GM19324 (cell line): ENCODE data around the gene STYXL2.
A peak's percentile ranks its signal among the peaks of the same experiment; 100 is the strongest.

Source experiments
- ATAC-seq: cut with Tn5 transposase; IDR thresholded peaks from one replicate; pipeline ENCODE4 v1.9.1; 2021; ENCODE audit warnings: mild to moderate bottlenecking, moderate library complexity; ENCODE audit not compliant: unreplicated experiment, low FRiP score

STYXL2 gene

DNA sequence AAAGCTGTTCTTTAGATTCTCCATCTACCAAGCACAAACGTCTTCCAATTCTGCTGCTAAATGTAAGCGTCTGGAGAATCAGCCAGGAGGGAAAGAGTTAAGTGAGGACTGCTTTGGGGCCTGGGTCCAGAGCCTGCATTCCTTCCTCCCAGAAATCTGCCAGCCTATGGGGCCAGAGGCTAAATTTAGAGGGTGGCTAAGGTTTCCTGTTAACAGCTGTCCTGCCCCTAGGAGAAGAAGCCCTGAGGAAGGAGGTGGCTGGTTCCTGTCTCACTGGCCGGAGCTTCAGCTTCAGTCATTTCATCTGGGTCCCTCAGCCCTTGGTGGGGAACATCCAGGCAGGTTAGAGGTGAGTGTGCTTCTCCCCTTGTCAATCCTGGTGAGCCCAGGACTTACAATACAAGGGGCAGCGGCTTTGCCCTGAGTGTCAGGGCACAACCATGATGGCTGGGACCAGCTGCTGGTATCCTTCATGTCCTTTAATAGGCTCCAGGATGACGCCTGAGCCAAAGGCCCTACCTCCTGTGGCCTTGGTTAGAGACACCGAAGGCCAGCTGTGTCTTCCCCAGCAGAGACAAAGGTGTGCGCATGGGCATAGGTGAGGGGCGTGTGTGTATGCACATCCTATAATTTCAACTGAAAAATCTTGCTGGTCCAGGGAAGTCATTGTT lies at the start of gene STYXL2:
STYXL2 (plus strand) TSS at position 230 of the 671 bp plus-strand sequence. CDS start 775 bp downstream, outside the sequence.
- ATAC-seq = no peak

DNA sequence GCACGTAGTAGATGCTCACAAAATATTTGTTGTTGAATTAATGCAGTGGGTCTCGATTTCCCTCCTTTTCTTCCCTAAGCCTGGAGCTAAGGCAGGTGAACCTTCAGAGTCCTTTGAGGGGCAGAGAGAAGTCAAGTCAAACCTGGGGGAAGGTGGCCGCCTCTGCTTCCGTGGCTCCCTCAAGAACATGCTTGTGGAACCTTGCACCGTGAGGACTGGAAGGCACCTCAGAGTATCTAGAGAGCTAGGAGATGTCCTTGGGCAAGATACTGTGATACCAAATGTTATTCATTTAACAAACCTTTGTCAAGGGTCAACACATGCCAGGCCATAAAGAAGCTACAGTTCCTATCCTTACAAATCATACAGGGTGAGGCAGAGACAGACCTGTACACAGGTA lies 42.0 kb upstream of the STYXL2 start:
- no peak for ATAC-seq

DNA sequence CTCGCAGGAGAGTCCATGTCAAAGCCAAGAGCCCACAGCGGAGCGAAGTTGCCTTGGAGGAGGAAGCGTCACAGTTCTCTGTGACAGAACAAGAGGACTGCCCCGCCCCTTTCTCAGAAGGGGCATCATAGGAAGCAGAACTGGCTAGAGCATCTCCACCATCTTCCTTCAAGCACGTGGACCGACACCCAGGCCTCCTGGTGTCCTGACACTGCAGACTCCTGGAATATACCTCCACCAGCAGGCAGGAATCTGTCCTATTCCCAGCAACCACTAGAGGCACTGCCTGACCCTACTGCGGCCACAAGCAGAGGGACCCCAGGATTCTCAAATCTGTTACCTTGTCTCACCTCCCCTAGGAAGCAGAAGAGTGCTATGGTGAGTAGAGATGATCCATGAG lies 41.5 kb upstream of the STYXL2 start:
- no peak for ATAC-seq

DNA sequence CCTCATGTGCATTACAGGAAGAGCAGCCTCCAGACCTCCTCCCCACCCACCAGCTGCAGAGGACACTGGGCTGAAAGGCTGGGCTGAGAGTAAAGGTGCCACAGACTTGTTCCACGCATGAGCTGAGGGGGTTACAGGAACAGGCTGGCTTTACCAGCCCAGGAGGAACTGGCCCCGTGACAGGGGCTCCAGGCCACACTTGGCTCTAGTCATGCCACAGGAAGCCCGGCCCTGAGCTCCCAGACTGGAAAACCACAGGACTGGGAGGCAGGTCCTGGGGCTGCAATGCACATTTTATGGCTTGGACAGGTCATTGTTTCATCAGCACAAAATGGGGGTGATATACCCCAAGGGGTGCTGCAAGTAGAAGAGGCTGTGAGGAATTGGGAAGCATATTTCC lies 39.3 kb upstream of the STYXL2 start:
- no peak for ATAC-seq

DNA sequence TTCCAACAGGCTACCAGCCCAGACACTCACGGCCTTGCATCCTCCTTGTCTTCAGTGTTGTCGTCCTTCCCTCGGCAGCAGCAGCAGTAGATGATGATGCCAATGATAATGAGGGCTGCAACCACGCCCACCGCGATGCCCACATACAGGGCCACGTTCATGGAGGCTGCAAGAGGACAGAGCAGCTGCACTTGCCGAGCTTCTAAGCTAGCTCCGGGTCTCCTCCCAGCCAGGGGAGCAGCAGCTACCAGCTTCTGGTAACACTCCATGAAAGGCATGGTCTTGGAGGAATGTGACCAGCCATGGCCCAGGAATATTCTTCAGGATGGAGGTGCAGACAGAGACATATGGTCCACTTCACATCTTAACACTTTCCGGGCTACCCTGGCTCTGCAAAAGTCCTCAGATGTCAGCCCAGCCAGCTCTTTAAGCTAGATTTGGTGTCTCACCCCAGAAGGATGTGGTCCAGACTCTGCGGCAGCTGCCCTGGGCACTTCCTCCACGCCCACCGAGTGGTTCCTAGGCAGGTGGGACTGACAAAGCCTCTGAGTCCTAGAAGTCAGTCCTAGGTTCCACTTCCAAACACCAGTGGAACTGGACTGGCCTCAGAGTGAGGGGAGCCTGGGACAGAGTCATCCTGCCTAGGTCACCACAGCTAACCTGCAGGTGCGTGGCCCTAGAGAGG lies 38.8 kb upstream of the STYXL2 start:
- ATAC-seq = no peak

DNA sequence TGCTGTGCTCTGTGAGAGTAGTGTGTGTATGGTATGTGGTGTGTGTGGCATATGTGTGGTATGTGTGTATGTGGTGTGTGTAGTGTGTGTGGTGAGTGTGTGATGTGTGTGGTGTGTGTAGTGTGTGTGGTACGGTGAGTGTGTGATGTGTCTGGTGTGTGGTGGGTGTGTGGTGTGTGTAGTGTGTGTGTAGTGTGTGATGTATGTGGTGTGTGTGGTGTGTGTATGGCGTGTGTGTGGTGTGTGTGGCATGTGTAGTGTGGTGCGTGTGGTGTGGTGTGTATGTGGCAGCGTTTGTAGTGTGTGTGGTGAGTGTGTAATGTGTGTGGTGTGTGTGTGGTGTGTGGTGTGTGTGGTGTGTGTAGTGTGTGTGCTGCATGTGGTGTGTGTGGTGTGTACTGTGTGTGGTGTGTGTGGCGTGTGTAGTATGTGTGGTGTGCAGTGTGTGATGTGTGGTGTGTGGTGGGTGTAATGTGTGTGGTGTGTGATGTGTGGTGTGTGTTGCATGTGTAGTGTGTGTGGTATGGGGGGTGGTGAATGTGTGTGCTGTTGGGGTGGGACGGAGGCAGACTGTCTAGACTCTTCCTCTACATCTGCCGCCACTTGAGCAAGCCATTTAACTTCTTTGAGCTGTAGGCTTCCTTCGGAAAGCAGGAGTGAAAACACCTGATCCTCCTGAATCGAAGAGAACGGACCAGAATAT lies 37.2 kb upstream of the STYXL2 start:
- no peak for ATAC-seq

DNA sequence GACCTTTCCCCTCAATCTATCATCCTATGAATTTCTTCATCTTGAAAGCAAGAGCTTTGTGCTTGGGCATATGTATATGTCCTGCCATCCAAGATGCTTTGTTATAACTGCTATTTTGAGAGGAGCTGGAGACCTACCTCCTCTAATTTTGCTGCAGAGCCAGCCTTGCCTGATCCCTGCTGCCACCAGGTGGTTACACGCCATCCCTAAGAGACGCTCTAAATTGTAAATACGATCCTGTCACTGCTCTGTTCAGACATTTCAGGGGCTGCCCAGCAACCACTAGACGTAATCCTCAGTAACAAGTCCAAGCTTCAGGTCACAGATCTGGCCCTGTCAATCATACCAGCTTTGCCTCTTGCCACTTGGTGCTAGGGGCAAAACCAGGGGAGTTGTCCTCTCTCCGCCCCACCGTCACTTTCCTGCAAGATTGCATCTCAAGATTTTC lies 36.6 kb upstream of the STYXL2 start:
- no peak for ATAC-seq

DNA sequence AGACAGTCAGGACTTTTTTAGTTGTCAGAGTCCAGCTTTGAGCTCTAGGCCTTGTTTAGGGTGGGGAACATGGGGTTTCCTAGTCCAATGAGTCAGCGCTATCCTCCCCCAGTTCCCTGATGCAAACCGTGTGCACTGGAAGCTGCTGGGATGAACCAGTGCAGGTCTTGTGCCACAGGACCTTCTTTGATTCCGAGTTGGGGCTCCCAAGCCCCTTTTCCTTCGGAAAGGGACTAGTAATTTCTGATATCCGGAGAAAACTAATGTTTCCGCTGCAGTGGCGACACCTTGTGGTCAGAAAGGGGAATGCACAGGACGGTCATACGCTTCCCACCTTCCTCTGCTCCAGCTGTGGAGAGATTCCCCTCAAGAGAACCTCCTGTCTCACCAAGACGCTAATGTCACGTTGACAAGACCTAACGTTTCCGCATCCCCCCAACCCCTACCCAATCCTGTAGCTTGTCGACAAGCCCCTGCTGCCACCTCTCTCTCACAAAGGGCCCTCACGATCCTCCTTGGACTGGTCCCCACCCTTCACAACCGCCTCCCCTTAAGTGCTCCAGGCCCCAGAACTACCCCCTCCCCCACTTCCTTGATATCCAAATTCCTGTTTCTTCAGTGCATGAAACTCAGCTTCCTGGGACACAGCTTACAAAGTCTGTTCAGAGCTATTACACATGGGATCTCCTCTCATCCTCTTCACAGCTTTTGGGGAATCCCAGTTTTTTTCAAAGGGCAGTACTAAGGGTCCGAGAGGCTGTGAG lies 34.6 kb upstream of the STYXL2 start:
- ATAC-seq = no peak

DNA sequence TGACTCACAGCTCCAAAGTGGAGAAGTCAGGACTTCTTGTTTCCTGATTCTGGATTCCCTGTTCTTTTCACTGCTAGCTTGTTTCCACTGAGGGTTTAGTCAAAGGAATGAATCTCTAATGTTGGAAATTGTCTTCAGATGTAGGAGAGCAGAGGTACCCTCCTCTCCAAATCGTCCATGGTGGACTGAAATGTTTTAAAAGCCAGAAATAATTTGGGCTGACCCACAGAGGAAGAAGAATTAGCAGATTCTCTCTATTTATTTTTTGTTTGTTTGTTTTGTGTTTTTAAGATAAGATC lies 34.1 kb upstream of the STYXL2 start:
- no peak for ATAC-seq

DNA sequence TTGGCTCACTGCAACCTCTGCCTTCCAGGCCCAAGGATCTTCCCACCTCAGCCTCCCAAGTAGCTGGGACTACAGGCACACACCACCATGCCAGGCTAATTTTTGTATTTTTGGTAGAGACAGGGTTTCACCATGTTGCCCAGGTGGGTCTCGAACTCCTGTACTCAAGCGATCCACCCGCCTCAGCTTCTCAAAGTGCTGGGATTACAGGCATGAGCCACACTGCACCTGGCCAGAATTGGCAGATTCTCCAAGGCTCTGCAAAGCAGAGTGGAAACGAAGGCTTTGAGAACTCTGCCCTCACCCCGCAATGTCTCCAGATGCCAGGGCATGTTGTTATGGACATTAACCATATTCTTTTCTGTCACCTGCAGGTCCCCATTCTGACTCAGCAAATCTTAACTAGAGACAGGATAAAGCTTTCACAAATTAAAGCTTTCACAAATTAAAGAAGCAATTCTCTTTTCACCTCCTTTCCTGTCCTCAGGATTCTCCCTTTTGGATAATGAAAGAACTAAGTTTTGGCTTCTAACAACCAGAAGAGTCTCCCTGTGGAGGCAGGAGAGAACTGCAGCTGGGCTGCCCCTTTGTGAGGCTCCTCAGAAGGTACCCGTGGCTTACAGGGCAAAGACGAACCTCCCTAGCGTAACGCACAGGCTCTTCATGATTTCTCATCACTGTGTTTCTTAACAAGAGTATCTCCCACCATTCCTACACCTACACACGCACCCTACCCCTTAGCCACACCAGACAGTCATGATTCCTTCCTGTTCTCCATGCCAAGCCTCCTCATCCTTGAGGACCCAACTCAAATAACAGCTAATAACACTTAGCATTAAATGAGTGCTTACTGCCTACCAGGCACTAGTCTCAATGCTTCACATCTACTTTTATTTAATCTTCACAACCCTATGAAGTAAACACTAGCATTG lies 33.5 kb upstream of the STYXL2 start:
- no peak for ATAC-seq

DNA sequence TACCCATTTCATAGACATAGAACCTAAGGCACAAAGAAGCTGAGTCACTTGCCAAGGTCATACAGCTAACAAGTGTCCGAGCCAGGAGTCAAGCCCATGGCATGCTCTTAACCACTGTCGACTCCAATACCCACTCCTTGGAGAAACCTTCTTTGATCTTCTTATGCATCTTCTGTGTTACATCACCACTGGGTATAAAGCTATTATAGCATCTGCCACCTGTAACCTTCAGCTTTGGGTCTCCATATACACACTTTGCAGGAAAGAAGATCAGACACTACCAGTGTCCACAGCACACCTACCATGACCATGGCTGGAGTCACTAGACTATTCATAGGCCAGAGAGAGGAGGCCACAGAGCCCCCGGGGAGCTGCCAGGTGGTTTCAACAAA lies 32.8 kb upstream of the STYXL2 start:
- ATAC-seq = no peak

DNA sequence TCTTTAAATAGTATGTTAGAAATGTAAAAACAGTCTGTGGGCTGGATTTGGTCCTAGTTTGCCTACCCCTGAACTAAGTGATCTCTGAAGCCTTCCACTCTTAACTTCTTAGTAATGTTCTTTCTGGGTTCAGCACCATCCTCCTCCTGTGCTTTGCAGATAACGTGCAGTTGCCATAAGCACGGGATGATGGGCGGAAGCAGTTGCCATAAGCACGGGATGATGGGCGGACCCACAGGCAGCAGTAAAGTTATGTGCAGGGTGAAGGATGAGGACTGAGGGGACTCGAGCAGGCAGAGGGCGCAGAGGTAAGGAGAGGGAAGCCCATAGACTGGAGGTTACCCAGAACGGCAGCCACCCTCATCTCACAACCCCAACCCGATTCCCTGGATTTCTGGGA lies 29.3 kb upstream of the STYXL2 start:
- ATAC-seq = no peak

DNA sequence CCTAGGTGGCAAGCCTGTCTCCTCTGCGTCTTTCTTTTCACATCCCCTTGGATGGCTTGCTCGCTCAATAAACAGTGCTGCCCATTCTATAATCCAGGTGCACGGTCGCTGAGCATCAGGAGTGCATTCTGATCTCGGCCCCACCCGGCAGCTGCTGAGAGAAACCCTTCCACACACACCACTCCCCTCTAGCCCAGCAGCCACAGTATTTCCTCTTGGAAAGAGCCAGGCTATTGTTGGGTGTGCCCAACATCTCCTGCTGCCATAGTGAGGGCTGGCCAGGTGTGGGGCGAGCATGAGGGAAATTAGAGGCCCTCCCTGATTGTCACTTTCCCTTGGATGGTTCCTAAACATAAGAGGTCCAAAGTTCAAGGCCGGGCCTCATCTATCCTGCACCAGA lies 28.4 kb upstream of the STYXL2 start:
- ATAC-seq = no peak

DNA sequence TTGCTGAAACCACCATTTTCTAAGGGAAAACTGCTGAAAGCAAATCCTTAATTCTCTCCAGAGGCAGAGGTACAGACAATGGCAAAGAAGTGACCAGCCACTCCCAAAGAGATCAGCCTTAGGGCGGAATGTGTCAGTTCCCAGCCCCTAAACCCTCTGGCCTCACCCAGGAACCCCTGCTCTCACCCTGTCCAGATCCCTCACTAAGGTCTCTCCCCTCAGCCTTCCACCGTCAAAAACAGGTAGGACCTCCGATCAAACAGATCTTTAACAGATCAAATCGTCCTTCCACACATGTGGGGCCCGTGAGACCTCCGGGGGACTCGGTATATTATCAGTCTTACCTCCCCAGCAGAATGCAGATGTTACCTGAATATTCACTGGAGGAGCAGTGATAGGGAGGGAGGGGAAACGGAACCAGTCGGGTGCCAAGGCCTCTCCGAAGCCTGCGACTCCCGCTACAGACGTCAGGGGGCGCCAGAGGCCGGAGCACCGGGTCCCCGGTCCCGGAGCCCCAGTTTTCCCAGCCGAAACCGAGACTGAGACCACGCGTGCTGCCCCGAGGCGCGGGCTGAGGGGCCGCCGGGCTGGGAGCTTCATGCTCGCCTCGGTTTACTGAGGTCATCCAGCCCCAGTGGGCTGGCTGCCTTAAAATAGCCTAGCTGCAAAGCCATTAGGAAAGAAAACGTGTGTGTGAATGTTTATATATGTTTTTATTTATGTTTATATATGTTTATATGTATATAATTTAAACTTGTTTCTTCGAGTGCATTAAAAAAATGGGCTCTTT lies 27.3 kb upstream of the STYXL2 start:
- peak; percentile 53 for ATAC-seq

DNA sequence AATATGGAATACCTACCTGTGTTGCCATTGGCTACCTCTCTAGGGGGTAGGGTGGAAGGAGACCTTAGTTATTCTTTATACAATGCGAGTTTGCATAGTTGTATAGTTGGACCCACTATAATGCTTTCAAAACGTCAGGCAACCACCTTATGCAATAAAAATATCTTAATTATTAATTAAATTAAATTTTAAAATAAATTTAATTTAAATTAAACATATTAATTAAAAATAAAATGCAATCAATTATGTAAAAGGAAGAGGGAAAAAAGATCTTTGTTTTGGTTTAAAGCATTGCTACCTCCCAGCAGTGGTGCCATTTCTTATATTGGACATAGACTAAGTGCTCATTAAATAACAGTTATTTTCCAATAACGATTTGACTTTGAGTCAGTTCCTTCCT lies 26.0 kb upstream of the STYXL2 start:
- ATAC-seq = no peak

DNA sequence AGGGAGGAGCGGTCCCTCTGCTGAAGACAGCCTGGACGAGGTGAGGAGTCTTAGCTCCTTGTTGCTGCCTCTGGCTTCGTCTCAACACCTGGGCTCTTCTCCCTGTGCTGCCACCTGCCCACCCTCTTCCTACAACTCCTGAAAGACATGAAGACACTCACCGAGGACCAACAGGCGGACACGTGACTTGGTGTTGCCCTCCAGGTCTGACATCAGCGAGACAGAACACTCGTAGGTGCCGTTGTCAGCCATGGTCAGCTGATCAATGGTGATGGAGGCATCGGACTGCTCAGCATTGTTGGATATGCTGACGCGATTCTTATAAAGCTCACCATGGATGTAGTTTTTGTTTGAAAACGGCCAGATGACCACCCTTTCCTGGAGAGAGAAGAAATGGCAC lies 25.1 kb upstream of the STYXL2 start:
- no peak for ATAC-seq

DNA sequence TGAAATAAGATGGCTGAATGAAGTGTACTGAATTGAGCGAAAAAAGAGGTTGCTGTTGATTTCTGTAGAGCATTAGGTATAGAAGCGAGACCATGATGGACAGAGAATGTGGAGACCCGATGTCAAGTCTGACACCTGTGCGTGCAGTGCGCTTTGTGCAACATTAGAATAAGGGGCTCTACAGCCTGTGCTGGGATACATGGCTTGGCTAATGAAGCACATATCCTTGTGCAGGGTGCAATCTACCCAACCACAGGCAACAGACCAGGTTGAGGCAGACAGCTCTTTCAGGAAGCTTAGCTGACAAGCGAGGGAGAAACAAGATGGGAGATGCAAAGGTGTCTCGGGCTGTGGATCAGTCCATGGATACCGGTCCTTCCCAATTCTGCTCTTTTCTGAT lies 22.6 kb upstream of the STYXL2 start:
- ATAC-seq = no peak

DNA sequence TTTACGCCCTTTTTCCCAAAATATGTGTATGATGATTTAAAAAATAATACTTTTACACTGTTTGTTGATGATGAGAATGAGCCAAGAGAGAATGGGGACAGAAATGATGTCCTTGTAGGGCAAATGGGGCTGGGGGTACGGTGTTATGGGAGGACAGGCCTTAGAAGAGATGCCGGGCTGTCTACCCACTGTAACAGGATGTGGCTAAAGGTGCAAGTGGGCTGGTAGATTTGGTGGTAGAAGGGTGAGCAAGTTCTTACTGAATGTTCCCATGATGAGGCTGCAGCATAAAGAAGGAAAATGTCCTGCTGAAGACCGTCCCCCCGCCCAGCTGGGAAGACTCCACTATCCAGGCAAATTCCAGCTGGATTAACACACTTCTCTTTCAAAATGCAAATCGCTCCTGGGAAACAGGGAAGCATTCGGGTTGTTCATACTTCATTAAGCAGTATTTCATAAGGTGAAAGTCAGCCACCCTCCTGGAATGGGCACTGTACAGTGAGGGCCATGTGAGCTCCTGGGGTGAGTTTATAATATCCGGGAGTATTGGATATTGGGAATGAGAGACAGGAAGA lies 17.7 kb upstream of the STYXL2 start:
- no peak for ATAC-seq
